IMR-90 (cell line): ENCODE measurements around the gene TMEM237. TPM values are rescaled to one million over a fixed set of nuclear protein-coding genes. Genes with fewer than 3 reads are reported as not detected.

Source experiments
- ATAC-seq: fragments of 200-7000 bp; cut with Tn5 transposase; 2 replicates; pipeline ENCODE4 v1.9.1; 2020; ENCODE audit warnings: low read depth, mild to moderate bottlenecking, moderate library complexity
- BruUV-seq: library from RNA; stranded (reverse); fragments of 400-500 nt; replicated peaks from 2 replicates; lab custom pipeline; 2021; lab: Mats Ljungman, UMichigan
- CTCF ChIA-PET: fragments of 300-600 bp; formaldehyde crosslinking; extraction: SDS; loops from one replicate; lab custom pipeline; 2021; ENCODE audit warnings: antibody characterized with exemption; lab: Yijun Ruan, JAX
- POLR2A ChIA-PET: fragments of 300-600 bp; sonication (Branson Sonifier 250); formaldehyde crosslinking; loops from one replicate; lab custom pipeline; 2022; ENCODE audit warnings: antibody characterized with exemption; ENCODE audit not compliant: unreplicated experiment; lab: Charles Lee
- DNase-seq: peaks from one replicate; pipeline ENCODE4 v3.0.0; 2013
- H2AFZ ChIP-seq: replicated peaks from 2 replicates; pipeline ENCODE3; 2013; ENCODE audit warnings: low read length, mild to moderate bottlenecking; ENCODE audit not compliant: poor library complexity
- H2AK5ac ChIP-seq: 2 replicates; pipeline ENCODE4 v1.6.1; 2013; ENCODE audit warnings: low read depth, low read length, inconsistent platforms
- H2AK9ac ChIP-seq: replicated peaks from 2 replicates; pipeline ENCODE3; 2013; ENCODE audit warnings: mild to moderate bottlenecking, low read depth, low read length, moderate library complexity; ENCODE audit not compliant: poor library complexity
- H2BK120ac ChIP-seq: 2 replicates; pipeline ENCODE4 v1.6.1; 2013; ENCODE audit warnings: low read depth, low read length, inconsistent platforms
- H2BK15ac ChIP-seq: 3 replicates; pipeline ENCODE4 v1.6.1; 2013; ENCODE audit warnings: low read depth, low read length, inconsistent platforms
- H2BK20ac ChIP-seq: 2 replicates; pipeline ENCODE4 v1.6.1; 2013; ENCODE audit warnings: low read depth, mild to moderate bottlenecking, inconsistent platforms, low read length, moderate library complexity
- H2BK5ac ChIP-seq: 2 replicates; pipeline ENCODE4 v1.6.1; 2013; ENCODE audit warnings: mild to moderate bottlenecking, low read depth, low read length, inconsistent platforms; ENCODE audit not compliant: poor library complexity, severe bottlenecking
- H3K14ac ChIP-seq: replicated peaks from 2 replicates; pipeline ENCODE4 v1.6.1; 2013; ENCODE audit warnings: low read depth, low read length, inconsistent platforms
- H3K18ac ChIP-seq: 2 replicates; pipeline ENCODE4 v1.6.1; 2013; ENCODE audit warnings: low read depth, low read length, control low read depth
- H3K23ac ChIP-seq: 2 replicates; pipeline ENCODE4 v1.6.1; 2013; ENCODE audit warnings: low read depth, low read length, inconsistent platforms
- H3K27ac ChIP-seq: 2 replicates; pipeline ENCODE4 v1.5.1; 2013; ENCODE audit warnings: mild to moderate bottlenecking, control low read depth, low read length; ENCODE audit not compliant: insufficient read depth
- H3K27me3 ChIP-seq: 2 replicates; pipeline ENCODE4 v1.6.1; 2013; ENCODE audit warnings: low read length; ENCODE audit not compliant: control insufficient read depth, insufficient read depth
- H3K36me3 ChIP-seq: 2 replicates; pipeline ENCODE4 v1.6.1; 2013; ENCODE audit warnings: low read length, mixed read lengths; ENCODE audit not compliant: control insufficient read depth, insufficient read depth
- H3K4ac ChIP-seq: 2 replicates; pipeline ENCODE4 v1.6.1; 2013; ENCODE audit warnings: low read depth, low read length, inconsistent platforms
- H3K4me1 ChIP-seq: 2 replicates; pipeline ENCODE4 v1.6.1; 2013; ENCODE audit warnings: low read length, mixed read lengths; ENCODE audit not compliant: control insufficient read depth, insufficient read depth
- H3K4me2 ChIP-seq: 2 replicates; pipeline ENCODE4 v1.6.1; 2013; ENCODE audit warnings: low read depth, mild to moderate bottlenecking, control low read depth, low read length, moderate library complexity
- H3K4me3 ChIP-seq: 2 replicates; pipeline ENCODE4 v1.5.1; 2013; ENCODE audit warnings: low read depth, mild to moderate bottlenecking, control low read depth, low read length, moderate library complexity; ENCODE audit not compliant: insufficient read depth
- H3K56ac ChIP-seq: 2 replicates; pipeline ENCODE4 v1.6.1; 2013; ENCODE audit warnings: low read length, inconsistent platforms; ENCODE audit not compliant: insufficient read depth; ENCODE audit errors: extremely low read depth
- H3K79me1 ChIP-seq, 2 experiments: 2 replicates each; pipeline ENCODE4 v1.6.1; 2013; ENCODE audit warnings: low read length in 2 of 2, inconsistent platforms in 1 of 2, low read depth in 1 of 2
- H3K9ac ChIP-seq: 2 replicates; pipeline ENCODE4 v1.6.1; 2013; ENCODE audit warnings: low read depth, low read length, control low read depth
- H3K9me1 ChIP-seq: 2 replicates; pipeline ENCODE4 v1.6.1; 2013; ENCODE audit warnings: low read length, inconsistent platforms; ENCODE audit not compliant: insufficient read depth
- H3K9me3 ChIP-seq: 2 replicates; pipeline ENCODE4 v1.6.1; 2013; ENCODE audit warnings: low read length; ENCODE audit not compliant: control insufficient read depth, insufficient read depth
- H4K20me1 ChIP-seq: 2 replicates; pipeline ENCODE4 v1.6.1; 2013; ENCODE audit warnings: low read length, inconsistent platforms; ENCODE audit not compliant: insufficient read depth
- H4K5ac ChIP-seq: 2 replicates; pipeline ENCODE4 v1.6.1; 2013; ENCODE audit warnings: mild to moderate bottlenecking, low read depth, low read length, control low read depth
- H4K8ac ChIP-seq, 2 experiments: 2 replicates each; pipeline ENCODE4 v1.6.1; 2013; ENCODE audit warnings: low read depth in 2 of 2, low read length in 2 of 2, control low read depth in 1 of 2, inconsistent platforms in 1 of 2
- H4K91ac ChIP-seq: 2 replicates; pipeline ENCODE4 v1.6.1; 2013; ENCODE audit warnings: low read depth, low read length, inconsistent platforms; ENCODE audit not compliant: insufficient read depth
- BHLHE40 ChIP-seq: fragments of 150-350 bp; IDR thresholded peaks from 2 replicates; pipeline ENCODE4 v1.6.1; 2016; ENCODE audit warnings: mild to moderate bottlenecking, low read depth, low read length
- CEBPB ChIP-seq: IDR thresholded peaks from 2 replicates; pipeline ENCODE4 v1.6.1; 2012; ENCODE audit warnings: low read depth, low read length, improper control_type of control experiment
- CHD1 ChIP-seq: IDR thresholded peaks from 2 replicates; pipeline ENCODE4 v1.6.1; 2012; ENCODE audit warnings: low read depth, low read length, improper control_type of control experiment
- CTCF ChIP-seq: conservative IDR thresholded peaks from 2 replicates; pipeline ENCODE4 v1.5.1; 2012; ENCODE audit warnings: mild to moderate bottlenecking, low read depth, low read length, improper control_type of control experiment
- ELK1 ChIP-seq: fragments of 150-350 bp; IDR thresholded peaks from 2 replicates; pipeline ENCODE4 v1.6.1; 2016; ENCODE audit warnings: low read depth, mild to moderate bottlenecking, low read length, moderate library complexity, borderline replicate concordance
- MAFK ChIP-seq: IDR thresholded peaks from 2 replicates; pipeline ENCODE4 v1.6.1; 2012; ENCODE audit warnings: low read depth, low read length, improper control_type of control experiment
- MXI1 ChIP-seq: IDR thresholded peaks from 2 replicates; pipeline ENCODE4 v1.6.1; 2012; ENCODE audit warnings: low read depth, mild to moderate bottlenecking, low read length, moderate library complexity, borderline replicate concordance
- NFE2L2 ChIP-seq: fragments of 150-350 bp; IDR thresholded peaks from 2 replicates; pipeline ENCODE4 v1.6.1; 2016; ENCODE audit warnings: low read depth, mild to moderate bottlenecking, low read length
- POLR2A ChIP-seq: IDR thresholded peaks from 2 replicates; pipeline ENCODE4 v1.6.1; 2012; ENCODE audit warnings: mild to moderate bottlenecking, low read depth, low read length
- RAD21 ChIP-seq: IDR thresholded peaks from 2 replicates; pipeline ENCODE4 v1.6.1; 2012; ENCODE audit warnings: low read length, improper control_type of control experiment
- RCOR1 ChIP-seq: IDR thresholded peaks from 2 replicates; pipeline ENCODE4 v1.6.1; 2012; ENCODE audit warnings: mild to moderate bottlenecking, low read length, improper control_type of control experiment; ENCODE audit not compliant: insufficient replicate concordance
- RFX5 ChIP-seq: IDR thresholded peaks from 2 replicates; pipeline ENCODE4 v1.8.0; 2012; ENCODE audit warnings: low read depth, mild to moderate bottlenecking, low read length, moderate library complexity
- SMC3 ChIP-seq: fragments of 150-350 bp; IDR thresholded peaks from 2 replicates; pipeline ENCODE4 v1.6.1; 2016; ENCODE audit warnings: low read depth, mild to moderate bottlenecking, antibody characterized with exemption, low read length, moderate library complexity
- USF2 ChIP-seq: fragments of 150-350 bp; IDR thresholded peaks from 2 replicates; pipeline ENCODE4 v1.6.1; 2017; ENCODE audit warnings: mild to moderate bottlenecking, antibody characterized with exemption, low read length, low read depth
- WGBS, 2 experiments: methylation state at CpG; one replicate each; pipeline versions ENCODE4 v1.1.5 to v1.1.7; 2013; ENCODE audit warnings: missing lambda C conversion rate in 2 of 2; ENCODE audit not compliant: insufficient read length in 1 of 2; ENCODE audit errors: extremely low coverage in 2 of 2; 5-methylcytosine and 5-hydroxymethylcytosine counted together
- dilution Hi-C: fragments of 300-500 bp; cut with HindIII; formaldehyde crosslinking; loops from one replicate; pipeline ENCODE4 v1.14.3; 2018; ENCODE audit warnings: low sequenced_read_pairs; ENCODE audit not compliant: unreplicated experiment
- in situ Hi-C: fragments of 300-500 bp; cut with MboI; formaldehyde crosslinking; loops from 3 replicates; pipeline ENCODE4 v1.14.3; 2019; ENCODE audit warnings: low sequenced_read_pairs, inconsistent platforms, mixed read lengths
- intact Hi-C: fragments of 100-400 bp; cut with micrococcal nuclease; formaldehyde crosslinking; loops from 2 replicates; pipeline ENCODE4 v1.10.0; 2022
- polyA plus RNA-seq, 3 experiments: library from polyadenylated mRNA; depleted of rRNA; stranded (reverse); fragments of >200 nt; gene quantifications; 2 replicates each; pipeline ENCODE4 v1.2.3, GENCODE V29; 2012; ENCODE audit warnings: low replicate concordance in 1 of 3
- total RNA-seq: library from RNA; depleted of rRNA; stranded (reverse); fragments of >200 nt; gene quantifications from 2 replicates; pipeline ENCODE4 v1.2.3, GENCODE V29; 2012

Gene TMEM237
- total and polyA plus RNA-seq, 2 of the 4 experiments (the other 2 are of a cell fraction) = 29.4 to 58.8 TPM

- Histone ChIP-seq H2AFZ (no peak overlapping the region), H3K4me1 (peaks cover 17% of the 10 kb centered on the region), H4K91ac (peak overlapping the region; percentile 100), H3K27me3 (no peaks in the 10 kb centered on the region), H3K18ac (peak overlapping the region; percentile 97), H3K9ac (peak overlapping the region; percentile 48; the same call in 1 of the 2 replicates), H2BK15ac (peak overlapping the region; percentile 99; the same call in 1 of the 3 replicates), H3K14ac (peak overlapping the region; percentile 91), H3K9me1 (peaks cover 18% of the 10 kb centered on the region), H2BK120ac (peak overlapping the region; percentile 98), H3K56ac (peak overlapping the region; percentile 97), H2AK9ac (no peak overlapping the region), H4K5ac (peak overlapping the region; percentile 85), H3K9me3 (no peaks in the 10 kb centered on the region), H2BK5ac (peak overlapping the region; percentile 92), H3K27ac (peak overlapping the region; percentile 93), H3K23ac (peak overlapping the region; percentile 78), H4K20me1 (no peaks in the 10 kb centered on the region), H3K4me2 (peak overlapping the region; percentile 85), H3K4ac (peak overlapping the region; percentile 94), H4K8ac (peak overlapping the region; percentile 92 to 98), H3K4me3 (no peak overlapping the region; the same call in 1 of the 2 replicates), H3K79me1 (0 out of 4 replicates have a peak, but pooled peaks cover 0 to 2% of the 10 kb centered on the region in 2 experiments), H3K36me3 (no peaks in the 10 kb centered on the region), H2AK5ac (no peak overlapping the region), H2BK20ac (peak overlapping the region; percentile 95)
- WGBS, 2 experiments = no CpG with 5 or more reads among the region's 5 CpGs
- DNase-seq (peak; percentile 91), ATAC-seq (peak; percentile 65)
- in situ Hi-C loops (no loop called here), dilution Hi-C loops (no loop called here), intact Hi-C loops (loop anchor here (1.0 kb wide), 1 partner anchor 42 kb away; no protein-coding TSS in a partner anchor)
- ChIA-PET POLR2A (no interaction called here), CTCF (interaction anchor here (0.5 kb wide), 1 partner anchor 1473 kb away, joined by 4 read pairs; no protein-coding TSS in a partner anchor)
- BruUV-seq = no TSS peak
- TF ChIP-seq NFE2L2 = no peak
- TF ChIP-seq BHLHE40 = no peak
- TF ChIP-seq ELK1 = no peak
- TF ChIP-seq RCOR1 = no peak
- TF ChIP-seq CHD1 = no peak
- TF ChIP-seq RFX5 = 0 out of 2 replicates have a peak, but pooled peaks have one; percentile 28
- TF ChIP-seq RAD21 = no peak
- TF ChIP-seq MXI1 = no peak
- no peak for TF ChIP-seq CTCF
- no peak for TF ChIP-seq USF2
- no peak for TF ChIP-seq SMC3
- no peak for TF ChIP-seq MAFK
- no peak for TF ChIP-seq POLR2A
- TF ChIP-seq CEBPB = peak; percentile 70
Measured at GRCh38 chr2:201654616-201655384, 11.5 kb upstream of the TMEM237 start.
